HG03064 (cell line): Measurements from ENCODE around the gene RRAS2.
"Not testable (repeated sequence)": the region's sequence is repeated elsewhere in the genome, so short reads cannot be mapped to it uniquely, and the experiment has no call there.

Experiments used
- ATAC-seq: cut with Tn5 transposase; IDR thresholded peaks from one replicate; pipeline ENCODE4 v1.9.1; 2021; ENCODE audit warnings: low read depth; ENCODE audit not compliant: unreplicated experiment

The RRAS2 gene

DNA sequence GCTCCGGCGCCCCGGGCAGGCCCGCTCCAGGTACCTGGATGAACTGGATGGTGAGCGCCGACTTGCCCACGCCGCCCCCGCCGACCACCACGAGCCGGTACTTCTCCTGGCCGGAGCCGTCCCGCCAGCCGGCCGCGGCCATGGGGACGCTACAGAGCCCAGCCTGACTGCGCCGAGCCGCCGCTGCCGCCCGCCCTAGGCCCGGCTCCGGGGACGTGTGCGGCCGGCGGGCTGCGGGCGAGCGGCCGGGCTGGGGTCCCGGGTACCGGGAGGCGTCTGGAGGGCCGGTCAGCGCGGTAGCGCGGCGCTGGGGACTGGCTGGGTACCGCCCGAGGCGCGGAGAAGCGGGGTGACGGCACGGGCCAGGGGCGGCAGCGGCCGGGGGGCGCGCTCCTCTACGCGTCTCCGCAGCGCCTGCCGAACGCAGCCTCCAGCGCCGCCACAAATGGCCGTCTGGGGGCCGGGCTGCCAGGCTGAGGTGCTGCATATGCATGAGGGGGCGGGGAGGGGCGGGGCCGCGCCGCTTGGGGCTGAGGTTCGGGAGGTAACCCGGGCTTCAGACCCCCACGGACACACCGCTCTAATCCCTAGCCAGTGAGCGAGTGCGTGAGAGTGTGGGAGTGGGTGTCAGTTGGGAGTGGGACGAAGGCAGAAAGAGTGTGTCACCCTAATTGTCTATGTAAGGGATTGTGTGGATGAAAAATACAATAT, at the start of gene RRAS2:
Gene RRAS2, minus strand, starts transcription at position 455 of the 711 bp plus-strand sequence. Its CDS starts 313 bp downstream, at position 142.
- ATAC-seq, result peak; percentile 78

DNA sequence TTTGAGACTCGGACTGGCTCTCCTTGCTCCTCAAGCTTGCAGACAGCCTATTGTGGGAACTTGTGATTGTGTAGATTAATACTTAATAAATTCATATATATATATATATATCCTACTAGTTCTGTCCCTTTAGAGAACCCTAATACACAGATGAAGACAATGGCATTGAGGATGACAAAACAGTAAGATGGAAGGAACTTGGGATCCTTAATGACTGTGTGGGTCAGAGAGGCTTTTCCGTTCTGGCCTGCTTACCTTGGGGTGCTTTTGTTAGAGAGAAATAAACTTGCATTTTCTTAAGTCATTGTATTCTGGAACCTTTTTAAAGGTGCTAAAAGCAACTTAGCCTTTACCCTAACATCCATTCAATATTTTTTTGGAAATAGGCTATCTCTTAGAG, 49.6 kb upstream of the RRAS2 start:
- no peak for ATAC-seq

DNA sequence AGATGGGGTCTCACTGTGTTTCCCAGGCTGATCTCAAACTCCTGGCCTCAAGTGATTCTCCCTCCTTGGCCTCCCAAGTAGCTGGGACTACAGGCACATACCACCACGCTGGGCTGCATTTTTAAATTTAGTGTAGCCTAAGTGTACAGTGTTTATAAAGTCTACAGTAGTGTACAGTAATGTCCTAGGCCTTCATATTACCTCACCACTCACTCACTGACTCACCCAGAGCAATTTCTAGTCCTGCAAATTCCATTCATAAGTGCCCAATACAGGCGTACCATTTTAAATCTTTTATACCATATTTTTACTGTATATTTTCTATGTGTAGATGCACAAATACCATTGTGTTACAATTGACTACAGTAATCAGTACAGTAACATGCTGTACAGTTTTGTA, 47.1 kb upstream of the RRAS2 start:
- not testable (repeated sequence) for ATAC-seq

DNA sequence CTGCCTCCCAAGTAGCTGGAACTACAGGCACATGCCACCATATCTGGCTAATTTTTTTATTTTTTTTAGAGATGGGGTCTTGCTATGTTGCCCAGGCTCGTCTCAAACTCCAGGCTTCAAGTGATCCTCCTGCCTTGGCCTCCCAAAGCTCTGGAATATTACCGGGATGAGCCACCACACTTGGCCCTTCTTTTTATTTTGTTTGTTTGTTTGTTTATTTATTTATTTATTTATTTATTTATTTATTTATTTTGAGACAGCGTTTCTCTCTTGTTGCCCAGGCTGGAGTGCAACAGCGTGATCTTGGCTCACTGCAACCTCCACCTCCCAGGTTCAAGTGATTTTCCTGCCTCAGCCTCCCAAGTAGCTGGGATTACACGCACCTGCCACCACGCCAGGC, 44.5 kb upstream of the RRAS2 start:
- not testable (repeated sequence) for ATAC-seq

DNA sequence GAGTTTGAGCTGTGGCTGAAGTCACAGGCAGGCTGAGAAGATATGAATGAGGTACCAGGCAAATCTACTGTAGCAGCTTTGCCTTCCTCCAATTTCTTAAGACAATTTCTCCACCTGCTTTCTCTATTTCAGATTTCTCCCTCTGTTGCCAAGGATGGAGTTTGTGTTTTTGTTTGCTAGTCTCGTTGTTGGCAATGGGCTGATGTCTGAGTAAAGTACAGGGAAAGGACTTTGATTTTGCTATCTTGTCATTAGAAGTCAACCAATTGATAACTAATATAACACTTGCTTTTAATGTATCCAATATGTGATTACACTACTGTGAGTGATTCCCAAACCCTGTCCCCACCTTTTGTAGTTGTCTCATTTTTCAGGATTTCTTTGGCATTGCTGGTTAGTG, 40.1 kb upstream of the RRAS2 start:
- ATAC-seq, result no peak

DNA sequence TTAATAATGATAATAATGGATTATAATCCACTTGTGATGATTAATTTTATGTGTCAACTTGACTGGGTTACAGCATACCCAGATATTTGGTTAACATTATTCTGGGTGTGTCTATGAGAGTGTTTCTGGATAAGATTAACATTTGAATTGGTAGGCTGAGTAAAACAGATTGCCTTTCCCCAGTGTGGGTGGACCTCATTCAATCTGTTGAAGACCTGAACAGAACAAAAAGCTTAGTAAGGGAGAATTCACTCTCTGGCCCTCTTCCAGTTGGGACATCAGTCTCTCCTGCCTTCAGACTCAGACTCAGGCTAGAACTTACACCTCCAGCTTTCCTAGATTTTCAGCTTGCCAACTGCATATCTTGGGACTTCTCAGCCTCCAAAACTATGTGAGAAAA, 37.3 kb upstream of the RRAS2 start:
- ATAC-seq, result no peak

DNA sequence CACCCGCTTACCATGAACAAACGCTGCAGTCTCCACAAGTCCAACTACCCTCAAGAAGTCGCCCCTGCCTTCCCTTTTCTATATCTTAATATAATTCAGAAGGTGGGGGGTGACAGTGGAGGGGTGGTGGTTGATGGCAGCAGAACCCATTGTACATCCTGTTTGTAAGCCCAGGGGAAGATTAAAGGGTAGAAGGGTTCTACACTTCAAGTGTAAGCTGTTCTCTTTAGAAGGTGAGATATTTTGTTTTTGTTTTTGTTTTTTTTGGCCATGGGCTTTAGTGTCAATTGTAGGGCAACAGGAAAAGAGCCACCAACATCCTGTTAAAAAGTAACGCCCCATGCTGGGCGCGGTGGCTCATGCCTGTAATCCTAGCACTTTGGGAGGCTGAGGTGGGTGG, 34.9 kb upstream of the RRAS2 start:
- ATAC-seq, result no peak

DNA sequence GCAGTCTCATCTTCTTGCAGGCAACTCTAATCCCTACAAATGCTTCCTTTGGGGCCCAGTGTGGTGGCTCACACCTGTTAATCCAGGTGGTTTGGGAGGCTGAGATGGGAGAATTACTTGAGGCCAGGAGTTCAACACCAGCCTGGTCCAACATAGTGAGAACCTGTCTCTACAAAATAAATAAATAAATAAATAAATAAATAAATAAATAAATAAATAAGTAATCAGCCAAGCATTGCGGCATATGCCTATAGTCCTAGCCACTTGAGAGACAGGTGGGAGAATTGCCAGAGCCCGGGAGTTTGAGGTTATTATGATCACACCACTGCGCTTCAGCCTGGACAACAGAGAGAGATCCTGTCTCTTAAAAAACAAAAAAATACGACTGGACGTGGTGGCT, 34.1 kb upstream of the RRAS2 start:
- no peak for ATAC-seq

DNA sequence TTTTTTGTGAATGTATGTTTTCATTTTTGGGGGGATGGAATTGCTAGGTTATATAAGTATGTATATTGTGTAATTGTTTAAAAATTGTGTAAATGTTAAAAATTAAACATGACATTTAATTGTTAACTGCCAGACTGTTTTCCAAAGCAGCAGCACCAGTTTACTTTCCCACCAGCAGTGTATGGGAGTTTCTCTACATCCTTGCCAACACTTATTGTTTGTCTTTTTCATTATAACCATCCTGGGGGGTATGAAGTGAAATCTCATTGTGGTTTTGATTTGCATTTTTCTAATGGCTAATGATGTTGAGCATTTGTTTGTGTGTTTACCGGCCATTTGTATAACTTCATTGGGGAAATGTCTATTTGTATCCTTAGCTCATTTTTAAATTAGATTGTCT, 31.7 kb upstream of the RRAS2 start:
- no peak for ATAC-seq

DNA sequence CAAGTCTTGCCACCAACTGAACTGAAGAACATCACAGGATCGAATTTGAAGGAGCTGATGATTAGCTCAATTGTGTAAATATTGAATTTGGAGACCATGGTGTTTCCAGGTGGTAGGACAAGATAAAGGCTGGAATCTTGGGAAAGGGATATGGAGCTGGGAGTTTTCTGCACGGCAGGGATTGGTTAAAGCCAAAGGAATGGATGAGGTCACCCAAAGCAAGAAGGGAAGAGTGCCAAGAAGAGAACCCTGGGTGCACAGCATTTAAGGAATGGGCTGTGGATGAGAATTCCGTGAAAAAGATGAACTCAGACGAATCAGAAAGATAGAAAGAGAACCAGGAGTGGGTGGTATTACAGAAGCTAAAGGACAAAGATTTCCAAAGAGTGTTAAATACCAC, 29.4 kb upstream of the RRAS2 start:
- ATAC-seq, result no peak

DNA sequence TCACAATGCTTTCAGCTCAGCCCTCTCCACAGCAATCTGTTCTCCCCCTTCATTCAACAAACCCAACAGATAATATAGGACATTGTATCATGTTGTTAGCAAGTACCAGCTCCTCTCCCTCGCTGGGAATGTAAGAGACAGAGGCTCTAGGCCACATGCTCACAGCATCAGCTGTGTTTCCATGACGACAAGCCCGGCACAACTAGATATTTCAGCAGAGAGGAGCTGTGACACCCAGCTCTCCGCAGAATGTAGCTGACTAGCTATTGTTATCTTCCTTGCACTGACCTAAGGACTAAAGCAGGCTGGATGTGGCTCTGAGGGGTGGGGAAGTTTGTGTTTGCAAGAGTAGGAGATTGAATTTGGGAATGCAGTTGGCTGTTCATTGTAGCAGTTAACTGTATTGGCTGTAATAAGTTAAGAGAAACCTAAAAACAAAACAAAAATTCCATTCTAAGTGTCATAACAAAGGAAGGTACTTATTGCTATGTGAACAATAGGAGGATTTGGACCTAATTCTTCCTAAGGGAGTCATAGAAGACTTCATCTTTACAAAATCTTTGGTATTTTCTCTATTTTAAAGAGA, 28.0 kb upstream of the RRAS2 start:
- no peak for ATAC-seq

DNA sequence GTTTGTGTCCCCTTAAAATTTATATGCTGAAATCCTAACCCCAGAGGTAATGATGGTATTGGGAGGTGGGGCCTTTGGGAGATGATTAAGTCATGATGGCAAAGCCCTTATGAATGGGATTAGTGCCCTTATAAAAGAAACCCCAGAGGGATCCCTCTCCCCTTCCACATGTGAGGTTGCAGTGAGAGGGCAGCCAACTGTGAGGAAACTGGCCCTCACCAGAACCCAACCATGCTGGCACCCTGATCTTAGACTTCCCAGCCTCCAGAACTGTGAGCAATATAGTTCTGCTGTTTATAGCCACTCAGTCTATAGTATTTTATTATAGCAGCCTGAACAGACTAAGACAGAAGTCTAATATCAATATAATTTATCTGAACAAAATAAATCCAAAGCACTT, 27.1 kb upstream of the RRAS2 start:
- ATAC-seq, result no peak

DNA sequence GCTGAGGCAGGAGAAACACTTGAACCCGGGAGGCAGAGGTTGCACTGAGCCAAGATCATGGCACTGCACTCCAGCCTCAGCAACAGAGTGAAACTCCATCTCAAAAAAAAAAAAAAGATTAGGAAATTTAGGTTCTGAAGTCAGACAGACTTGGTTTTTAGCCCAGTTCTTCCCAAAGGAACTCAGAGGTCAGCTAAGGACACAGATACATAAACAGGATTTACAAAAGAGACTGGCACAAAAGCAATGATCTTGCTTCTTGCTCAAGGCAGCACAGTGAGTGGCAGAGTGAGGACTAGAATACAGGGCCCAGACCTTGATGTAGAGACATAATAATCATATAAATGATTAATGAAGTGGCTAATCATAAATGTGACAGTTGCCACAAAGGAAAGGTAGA, 25.4 kb upstream of the RRAS2 start:
- ATAC-seq, result no peak

DNA sequence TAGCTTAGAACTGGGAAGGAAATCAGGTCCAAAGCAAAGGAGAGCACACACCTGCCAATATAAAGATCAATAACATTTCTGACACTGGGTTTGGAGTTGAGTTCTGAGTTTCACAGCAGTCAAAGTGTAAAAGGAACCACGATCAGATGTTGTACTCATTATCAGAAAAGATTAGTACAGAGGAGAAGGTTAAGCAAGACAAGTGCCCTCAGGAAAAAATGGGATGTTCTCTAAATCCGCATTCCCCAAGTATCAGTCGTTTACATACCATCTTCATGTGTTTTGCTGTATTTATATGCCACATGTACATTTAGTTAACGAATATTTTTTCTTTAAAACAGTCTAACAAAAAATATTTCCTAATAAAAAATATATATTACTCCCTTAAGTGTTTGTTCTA, 23.0 kb upstream of the RRAS2 start:
- ATAC-seq, result no peak

DNA sequence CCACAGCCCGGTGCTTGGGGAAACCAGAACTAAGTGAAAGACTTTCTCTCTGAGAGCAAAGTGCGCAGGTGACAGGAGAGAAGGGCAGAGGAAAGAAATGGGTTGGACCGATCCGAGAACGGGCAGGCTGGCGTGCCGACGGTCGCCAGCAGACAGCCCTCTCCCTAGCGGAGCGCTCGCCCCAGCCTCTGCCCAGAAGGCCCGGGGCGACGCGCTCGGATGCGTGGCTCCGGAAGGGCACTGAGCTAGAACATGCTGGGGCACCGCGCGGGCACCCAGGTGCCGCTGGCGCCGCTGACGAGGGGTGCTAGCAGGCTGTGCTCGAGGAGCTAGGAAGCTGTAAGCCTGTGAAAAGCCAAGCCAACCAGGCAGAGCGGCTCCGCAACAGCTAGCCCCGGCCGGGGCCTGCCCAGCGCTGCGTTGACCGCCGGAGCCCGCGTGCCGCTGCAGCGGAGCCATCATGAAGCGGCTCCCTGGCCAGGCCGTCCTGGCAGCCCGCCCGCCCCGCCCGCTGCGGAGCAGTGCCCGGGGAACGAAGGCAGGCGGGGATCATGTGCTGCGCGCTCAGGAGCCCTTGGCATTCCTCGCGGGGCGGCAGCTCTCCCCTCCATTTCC, 22.1 kb upstream of the RRAS2 start:
- ATAC-seq, result peak; percentile 72

DNA sequence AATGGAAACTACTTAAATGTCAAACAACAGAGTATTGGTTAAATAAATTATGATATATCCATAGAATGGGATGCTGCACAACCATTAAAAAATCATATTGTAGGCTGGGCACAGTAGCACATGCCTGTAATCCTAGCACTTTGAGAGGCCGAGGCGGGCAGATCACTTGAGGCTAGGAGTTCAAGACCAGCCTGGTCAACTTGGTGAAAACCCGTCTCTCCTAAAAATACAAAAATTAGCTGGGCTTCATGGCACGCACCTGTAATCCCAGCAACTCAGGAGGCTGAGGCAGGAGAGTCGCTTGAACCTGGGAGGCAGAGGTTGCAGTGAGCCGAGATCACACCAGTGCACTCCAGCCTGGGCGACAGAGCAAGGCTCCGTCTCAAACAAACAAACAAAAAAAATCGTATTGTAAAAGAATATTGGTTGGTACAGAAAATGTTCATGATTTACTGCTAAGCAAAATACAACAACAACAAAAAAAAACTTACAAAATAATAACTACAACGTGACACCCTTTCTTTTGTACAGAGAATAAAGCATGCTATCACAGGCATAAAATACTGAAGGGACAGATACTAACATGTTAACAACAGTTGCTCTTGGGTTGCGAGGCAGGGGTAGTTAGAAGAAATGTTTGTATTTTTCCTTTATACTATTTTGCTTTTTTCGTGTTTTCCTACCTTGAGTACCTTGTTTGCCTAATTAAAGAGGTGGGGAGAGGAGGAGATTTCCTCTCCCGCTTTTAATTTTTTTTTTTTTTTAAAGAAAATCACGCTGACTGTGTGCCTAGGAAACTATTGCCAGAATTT, 21.3 kb upstream of the RRAS2 start:
- ATAC-seq, result no peak

DNA sequence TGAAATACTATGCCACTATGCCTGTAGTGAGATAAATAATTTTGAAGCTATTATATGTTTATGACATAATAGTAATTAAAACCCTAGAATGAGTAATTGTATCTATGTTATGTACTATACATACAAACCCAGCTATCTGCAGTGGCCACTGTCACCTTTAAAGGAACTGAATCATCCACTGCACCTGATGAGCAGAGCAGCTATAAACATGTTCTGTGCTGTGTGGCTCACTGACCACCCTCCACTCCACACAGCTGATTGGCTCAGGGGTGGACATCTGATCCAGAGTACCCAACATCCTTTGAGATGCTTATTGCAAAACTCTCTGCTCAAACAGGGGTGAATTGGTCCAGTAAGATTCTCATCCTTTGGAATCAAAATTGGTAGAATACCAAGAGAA, 19.2 kb upstream of the RRAS2 start:
- ATAC-seq, result no peak

DNA sequence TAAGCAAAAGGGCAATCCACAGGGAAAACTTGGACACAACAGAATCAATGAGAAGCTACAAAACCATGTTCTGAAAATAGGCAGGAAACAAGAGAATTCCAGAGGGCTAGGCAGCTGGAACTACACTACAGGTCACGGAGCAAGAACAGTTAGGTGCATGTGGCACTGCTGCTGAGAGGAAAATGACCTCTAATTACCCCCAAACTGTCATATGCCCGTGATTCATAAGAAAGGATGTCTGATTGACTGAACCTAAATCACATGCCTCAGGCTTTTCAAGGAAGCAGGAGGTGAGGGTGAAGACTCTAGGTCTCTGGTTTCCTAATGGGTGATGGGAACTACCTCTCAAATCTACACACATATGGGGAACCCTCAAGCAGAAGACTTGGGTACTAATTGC, 17.9 kb upstream of the RRAS2 start:
- ATAC-seq, result no peak

DNA sequence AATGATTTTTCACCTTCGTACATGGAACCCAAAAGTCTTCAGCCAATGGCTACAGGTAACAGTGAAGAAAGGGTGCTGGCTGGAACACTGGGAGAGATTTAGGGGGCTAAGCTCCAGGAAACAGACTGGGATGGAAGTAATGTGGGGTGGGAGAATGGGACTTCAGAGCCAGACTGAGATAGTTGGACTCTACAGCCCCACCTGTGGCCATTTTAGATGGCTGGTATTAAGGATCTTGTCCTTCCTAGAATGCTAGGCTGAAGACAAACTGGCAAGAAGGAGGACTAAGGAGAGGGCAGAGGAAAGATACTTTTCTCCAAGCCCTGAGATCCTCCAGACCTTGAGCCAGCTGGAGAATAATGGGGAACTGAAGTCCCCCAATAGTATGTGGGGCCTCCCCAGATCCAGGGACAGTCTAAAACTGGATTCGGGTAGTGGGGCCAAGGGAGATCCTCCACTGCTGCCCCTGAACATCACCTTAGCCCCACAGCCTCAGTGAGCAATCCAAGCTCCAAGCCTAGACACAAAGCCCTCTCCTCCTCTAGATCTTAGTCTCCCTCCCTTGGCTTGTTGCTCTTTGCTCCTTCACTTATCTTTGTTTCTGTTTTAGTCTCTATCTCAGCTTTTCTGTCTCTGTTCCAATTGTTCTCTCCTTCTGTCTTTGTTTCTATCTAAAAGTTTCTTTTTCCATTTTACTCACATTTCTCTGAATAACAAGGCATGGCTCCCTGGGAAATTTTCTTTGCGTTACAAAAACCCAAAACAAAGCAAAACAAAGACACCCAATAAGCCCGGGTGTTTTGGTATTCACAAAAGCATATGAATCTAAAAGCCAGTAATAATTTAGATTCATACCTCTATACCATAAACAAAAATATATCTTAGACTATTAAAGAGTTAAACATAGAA, 16.2 kb upstream of the RRAS2 start:
- no peak for ATAC-seq

DNA sequence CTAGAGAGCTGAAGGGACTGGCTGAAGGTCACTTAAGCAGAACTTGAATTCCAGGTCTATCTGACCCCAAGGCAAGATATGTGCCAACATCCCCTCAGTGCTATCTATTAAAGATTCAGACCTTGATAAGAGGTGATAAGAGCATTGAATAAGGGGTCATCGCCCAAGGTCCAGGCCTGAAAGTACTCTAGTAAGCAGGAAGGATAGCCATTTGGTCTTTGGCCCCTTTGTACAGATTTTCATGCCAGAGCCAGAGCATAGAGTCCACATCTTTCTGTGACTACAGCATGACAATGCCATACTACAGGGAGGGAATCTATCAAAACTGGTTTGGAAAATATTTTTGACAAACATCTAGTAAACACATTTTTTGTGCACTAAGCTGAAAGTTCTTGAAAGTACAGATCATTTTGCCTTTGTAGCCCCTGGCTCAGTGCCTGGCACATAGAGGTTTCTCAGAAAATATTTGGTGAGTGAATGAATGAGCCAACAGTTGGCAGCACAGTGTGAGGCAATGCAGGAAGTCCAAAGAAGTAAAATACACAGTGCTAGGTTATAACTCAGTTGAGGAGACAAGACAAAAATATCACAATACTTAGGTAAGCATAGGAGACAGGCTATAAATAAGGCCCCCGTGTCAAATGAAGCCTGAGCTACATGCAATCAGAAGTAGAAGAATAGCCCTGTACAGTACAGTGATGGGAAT, 15.1 kb upstream of the RRAS2 start:
- no peak for ATAC-seq
